NCI-H82 (cell line): ENCODE data around the gene PLEKHA5.
A peak's percentile ranks its signal among the peaks of the same experiment; 100 is the strongest.

Source experiments
- DNase-seq: peaks from one replicate; lab custom pipeline; 2025; lab: John Stamatoyannopoulos, UW

Gene PLEKHA5

DNA sequence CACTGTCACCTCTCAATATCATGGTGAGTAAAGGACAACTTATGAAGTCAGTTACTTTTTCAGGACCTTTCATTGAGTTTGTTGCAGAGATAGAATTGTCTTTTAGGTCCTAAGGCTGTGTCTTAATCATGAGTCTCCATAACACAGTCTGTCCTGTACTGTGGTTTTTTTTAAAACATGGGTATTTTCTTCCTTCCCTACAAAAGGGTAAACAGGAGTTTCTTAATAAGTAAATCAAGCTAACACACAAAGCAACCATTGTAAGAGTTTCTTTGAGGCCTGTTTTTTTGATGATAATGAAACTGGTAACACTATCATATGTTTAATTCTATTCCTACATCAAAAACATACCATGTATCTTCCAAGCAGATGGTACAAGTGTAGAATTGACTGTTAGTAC lies 101.4 kb downstream of the PLEKHA5 start:
- no peak for DNase-seq

DNA sequence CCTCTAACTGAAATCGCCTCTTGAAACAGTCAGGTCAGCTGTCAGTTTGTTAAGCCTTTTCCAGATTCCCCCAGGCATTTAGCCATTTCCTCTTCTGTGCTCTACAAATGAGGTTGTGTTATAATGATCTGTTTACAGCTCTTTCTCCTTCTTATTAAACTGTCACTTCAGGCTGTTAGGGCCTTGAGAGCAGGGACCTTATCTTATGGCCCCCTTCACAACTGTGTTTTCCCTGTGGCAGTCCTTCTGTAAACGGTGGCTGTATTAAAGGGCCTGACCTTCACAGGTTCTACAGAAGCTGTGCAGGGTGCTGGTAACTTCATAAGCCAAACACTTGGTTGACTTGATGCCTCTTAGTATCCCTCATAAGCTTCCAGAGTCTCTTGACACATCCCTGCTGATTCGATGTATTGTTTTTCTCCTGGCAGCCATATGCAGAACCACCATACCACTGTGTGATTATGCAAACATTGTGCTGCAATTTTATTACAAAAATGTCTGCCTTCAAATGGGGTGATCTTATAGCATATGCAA lies 104.7 kb downstream of the PLEKHA5 start:
- DNase-seq: peak; percentile 39

DNA sequence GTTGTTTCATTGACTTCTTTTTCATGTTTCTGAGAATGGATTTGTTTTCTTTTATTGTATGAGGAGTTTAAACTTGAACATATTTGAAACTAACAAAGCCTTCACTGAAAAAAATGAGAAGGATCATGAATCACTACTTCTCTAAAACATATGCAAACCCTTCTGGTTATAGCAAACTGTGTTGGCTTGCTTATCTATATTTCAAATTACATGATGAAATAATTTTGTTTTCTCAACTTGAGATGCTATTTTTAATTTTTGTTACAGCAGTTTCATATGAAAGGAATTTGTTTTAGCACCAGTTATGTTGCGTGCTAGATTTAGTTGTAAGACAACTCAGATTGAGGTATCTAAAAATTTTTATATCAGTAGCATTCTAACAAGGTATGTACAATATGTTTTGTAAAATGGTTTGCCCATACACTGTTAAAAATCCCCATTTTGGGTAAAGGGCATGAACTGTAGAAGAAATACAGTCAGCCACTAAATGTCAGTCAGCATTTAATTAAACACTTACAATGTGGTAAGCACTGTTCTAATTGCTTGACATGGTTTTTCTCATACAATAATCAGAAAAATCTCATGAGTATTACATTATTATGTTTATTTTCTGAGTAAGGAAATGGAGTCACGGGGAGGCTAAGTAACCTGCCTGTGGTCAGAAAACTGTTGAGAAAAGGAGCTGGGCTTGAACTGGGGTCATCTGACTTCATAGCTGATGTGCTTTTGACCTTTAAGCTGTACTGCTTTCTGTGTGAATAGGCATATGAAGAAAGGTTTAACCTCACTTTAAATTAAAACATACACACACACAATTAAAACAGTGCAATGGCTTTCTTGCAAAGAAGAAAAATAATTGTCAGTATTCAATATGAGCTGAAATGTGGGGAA lies 105.7 kb downstream of the PLEKHA5 start:
- no peak for DNase-seq

DNA sequence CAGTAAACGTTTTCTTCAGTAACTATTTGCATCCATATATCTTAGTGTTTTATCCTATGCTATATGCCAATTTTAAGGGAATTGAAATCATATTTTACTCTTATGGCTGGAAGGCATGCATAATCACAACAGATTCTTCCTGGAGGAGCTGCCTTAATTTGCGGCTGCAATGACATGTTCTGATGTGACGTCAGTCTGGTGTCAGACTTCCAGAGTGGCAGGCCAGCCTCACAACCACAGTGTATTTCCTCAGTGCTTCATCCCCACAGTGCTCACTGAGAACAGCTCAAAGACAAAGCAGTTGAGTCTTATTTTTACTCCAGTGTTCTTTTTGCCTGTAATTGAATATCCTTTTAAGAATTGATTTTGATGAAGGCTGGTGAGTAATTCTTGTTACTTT lies 107.1 kb downstream of the PLEKHA5 start:
- DNase-seq: peak; percentile 20

DNA sequence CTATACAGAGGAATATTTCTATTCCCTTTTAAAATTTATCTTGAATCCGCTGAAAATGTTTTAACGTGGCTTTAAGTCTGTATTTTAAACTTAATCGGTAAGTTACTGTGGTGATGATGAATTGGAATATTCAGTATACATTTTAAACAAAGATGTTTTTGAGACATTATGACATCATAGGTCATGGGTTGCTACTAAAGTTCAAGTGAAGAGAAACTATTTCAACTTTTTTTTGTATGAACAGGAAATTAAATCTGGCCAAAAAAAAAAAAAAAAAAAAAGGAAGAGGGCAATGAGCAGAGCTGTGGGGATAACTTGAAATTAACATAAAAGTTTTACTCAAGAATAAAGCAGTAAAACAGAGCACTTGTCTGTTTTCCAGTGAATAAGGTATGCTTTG lies 109.0 kb downstream of the PLEKHA5 start:
- no peak for DNase-seq

DNA sequence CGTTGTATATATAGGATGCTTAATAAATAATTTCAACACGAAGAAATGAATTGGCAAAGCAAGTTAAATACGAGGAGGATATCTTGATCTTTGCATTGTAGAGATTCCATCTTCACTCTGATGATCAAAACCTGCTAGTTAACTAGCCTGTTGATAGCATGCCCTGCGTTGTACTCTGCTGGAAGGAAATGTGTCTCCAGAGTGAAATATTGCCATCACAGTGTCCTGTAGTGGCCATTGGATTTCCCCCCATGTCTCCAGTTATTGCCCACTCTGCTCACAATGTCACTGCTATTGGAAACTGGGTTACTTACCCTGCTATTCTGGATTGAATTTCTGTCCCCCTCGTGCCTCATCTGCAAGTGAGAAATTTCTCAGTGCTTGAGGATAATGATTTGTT lies 109.6 kb downstream of the PLEKHA5 start:
- no peak for DNase-seq

DNA sequence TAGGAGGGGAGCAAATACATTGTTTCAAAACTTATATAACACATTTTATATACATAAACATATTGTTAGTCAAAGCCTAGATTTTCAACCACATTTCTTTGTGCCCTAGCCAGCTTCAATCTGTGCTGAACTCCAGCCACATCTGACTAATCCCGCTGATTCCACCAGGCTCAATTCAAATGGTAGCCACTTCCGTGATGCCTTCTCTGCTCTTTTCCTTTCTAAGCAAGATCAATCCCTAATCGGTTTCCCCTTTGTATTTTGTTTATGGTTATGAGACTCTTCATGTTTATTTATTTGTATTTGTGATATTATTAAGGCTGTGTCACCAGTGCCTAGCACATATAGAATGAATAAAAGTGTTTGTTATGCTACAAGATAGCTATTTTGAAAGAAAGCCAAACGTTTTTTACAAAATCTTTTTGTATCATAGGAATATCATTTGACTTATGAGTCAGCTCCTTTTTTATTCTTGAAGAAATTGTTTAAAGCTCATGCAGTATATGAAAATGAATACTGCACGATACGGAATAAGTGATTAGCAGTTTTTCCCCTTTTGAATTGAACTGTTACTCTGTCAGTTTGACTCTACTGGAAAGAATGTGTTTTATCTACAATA lies 110.2 kb downstream of the PLEKHA5 start:
- DNase-seq: peak; percentile 42

DNA sequence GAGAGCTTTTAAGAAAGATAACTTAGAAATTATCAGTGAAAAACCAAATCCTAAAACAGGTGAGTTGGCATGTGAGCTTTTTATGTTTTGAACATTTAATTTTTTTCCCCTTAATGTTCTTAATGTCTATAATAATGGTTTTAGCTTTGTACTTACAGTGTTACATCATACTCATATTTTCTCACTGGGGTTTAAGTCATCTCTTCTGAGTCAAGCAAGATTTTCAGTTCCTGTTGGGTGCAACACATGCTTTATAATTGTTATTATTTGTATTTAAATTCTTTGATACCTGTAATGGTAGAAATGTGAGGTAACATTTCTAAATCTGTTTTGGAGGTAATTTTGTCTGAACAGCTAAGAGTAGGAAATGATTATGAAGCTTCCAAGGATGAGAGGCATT lies 113.0 kb downstream of the PLEKHA5 start:
- no peak for DNase-seq

DNA sequence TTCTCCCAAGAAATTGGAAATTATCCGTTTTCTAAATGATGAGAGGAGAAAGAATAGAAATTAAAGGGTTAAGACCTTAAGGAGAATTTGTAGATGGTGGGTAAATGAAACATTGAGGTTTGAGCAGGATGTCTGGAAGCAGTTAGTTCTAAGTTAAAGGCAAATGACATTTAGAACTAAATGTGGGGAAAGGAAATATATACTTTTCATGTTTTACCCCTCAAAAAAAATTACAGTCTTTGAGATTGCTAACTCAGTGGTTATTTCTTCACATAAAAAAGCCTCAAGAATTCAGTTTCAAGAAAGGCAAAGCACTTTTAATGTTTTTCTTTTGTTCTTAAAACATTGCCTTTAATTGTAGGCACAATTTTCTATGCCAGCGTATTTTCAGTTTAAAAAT lies 114.0 kb downstream of the PLEKHA5 start:
- no peak for DNase-seq

DNA sequence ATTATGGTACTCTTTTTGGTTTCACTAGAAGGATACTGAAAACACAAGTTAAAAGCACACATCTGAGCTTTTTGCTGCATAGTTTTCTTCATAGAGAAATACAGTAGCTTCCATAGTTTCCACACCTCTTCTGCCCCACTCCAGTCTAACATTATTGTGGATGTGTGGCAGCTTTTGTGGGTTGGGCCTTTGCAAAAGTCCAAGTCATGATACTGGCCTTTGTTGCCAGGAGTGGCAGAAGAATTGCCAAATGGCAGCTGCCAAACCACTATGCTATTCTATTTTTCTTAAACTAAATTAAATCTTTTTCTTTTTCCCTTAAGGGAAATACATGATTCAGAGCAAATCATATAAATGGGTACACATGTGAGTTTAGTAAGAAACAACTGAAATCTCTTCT lies 114.8 kb downstream of the PLEKHA5 start:
- DNase-seq: no peak

DNA sequence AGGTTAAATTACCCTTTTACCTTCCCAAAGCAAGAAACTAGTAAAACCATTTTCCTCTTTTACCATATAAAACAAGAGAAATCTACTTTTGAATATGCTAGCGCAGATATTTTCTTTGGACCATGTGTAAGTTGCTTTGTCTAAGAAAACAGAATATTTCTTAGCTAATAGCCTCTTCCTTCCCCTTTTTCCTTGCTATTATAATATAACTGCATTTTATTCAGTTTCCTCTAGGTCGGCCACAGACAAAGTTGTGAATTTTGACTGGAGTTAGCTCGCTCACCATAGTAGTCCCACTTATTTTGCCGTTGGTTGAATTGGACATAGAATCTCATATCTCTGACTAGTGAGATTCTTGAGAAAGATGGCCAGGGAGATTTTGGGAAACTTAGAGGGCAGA lies 115.6 kb downstream of the PLEKHA5 start:
- DNase-seq: no peak

DNA sequence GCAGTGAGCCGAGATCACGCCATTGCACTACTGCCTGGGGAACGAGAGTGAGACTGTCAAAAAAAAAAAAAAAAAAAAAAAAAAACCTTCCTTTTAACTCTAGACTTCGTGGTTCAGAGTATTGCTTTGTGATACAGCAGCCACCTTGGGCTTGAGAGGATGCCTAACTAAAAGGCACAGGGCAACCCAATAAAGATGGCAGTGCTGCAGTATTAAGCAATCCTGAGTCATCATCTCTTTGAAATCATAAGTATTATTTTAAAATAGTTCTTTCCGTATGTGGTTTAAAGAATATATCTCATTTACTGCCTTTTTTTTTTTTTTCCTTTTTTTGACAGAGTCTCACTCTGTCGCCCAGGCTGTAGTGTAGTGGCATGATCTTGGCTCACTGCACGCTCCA lies 116.1 kb downstream of the PLEKHA5 start:
- no peak for DNase-seq

DNA sequence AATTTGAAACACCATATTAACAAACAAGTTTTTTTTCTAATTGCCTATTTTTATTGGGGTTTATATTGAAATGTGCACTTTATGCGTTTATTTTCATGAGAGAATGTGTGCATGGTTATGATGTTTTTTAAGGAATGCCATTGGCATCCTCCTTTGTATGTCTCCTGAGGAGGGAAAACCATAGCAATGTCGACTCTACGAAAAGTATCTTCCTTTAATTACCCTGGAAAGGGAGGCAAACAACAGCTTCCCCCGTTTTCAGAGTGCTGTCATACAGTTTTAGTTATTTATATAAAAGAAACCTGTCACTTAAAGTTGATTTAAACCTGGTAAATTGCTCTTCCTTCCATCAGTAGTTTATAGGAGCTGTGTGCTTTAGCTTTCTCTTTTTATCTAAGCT lies 117.4 kb downstream of the PLEKHA5 start:
- no peak for DNase-seq

DNA sequence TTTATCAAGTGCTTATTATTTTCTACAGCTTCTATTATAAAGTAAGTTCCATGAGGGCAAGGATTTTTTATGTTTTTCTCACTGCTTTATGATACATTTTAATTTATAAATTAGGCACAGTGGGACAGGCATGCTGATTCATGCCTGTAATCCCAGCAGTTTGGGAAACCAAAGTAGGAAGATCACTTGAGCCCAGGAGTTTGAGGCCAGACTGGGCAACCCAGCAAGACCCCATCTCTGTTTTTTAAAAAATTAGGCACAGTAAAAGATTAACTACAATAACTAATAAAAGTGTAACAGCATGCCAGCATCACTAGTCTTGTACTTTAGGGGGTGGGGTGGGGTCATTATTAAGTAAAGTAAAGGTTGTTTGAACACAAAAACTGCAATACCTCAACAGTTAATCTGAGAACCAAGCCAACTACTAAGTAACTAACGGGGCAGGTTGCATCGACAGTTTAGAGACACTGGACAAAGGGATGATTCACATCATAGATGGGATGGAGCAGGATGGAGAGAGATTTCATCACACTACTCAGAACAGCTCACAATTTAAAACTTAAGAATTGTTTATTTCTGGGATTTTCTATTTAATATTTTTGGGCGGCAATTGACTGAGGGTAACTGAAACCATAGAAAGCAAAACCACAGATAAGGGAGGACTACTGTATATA lies 119.5 kb downstream of the PLEKHA5 start:
- no peak for DNase-seq

DNA sequence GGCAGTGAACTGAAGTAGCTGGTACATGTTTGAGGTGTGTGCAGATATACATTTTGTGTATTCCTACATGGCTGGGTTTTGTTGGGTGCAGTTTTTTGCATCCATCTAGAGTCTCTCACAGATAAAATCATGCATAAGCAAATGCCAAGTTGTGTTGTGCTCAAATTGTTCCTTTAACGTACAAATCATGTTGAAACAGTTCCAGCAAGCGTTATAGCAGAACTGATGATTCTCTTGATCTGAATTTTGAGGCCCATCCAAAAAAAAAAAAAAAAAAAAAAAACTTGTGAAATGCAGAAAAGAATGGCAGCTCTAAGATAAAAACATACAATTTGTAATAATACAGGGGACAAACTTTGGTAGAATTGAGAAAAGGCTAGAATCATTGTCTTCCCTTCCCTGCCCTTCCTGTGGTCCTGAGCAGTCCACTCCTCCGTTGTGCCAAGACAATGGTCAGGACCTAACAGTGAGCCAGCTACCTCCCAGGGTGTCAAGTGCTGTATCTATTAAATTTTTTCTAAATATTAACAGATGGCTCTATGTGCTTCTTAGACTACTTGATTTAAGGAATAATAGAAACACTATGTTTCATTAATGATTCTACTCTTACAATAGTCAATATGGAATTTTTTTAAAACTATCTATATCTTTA lies 122.1 kb downstream of the PLEKHA5 start:
- no peak for DNase-seq

DNA sequence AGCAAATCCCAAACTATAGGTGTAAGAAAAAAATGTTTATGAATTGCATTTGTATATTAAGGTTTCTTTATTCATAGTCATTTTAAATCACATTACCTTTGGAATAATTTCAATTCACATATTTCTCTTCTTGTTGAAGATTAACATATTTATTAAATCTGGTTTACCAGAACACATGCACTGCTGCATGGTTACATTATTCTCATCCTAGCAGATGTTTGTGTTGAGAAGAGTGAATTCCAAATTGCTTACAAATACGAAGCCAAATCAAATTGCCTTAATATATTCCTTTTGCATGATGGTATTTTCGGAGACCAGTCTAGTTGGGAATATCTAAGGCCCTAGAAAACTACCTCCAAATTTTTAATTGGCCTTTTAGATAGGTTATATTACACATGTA lies 130.6 kb downstream of the PLEKHA5 start:
- DNase-seq: no peak

DNA sequence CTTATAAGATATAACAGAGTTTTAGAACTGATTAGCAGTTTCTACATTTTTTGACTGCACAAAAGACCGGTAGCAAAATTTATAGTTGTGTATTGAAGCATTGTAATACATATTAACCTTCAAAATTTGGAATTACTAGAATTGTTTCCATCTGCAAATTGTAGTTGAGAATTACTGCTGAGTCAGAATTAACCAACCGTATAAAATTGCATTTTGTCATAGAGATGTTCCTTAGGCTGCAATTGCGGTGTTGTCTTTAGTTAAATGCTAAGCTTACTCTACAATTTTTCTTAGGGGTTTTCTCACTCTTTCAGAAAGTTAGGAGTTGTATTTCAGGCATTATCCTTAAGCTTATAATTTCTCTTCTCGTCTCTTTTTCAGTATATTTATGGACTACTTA lies 132.2 kb downstream of the PLEKHA5 start:
- no peak for DNase-seq

DNA sequence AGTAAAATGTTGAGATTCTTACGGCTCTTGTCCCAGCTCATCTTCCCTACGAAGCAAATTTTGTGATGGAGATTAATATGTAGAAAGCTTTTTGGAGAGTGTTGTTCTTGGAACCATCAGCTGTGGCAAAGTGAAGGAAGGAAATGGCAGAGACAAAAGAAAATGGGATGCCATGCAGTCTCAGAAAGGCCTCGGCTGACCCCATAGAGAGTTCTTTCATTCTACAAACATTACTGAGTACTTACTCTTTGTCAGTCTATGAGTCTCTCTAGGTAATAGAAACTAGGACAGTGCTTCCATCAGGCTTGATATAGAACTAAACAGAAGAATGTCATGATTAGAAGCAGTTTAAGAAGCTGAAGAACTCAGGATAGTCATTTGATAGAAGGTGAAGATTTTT lies 134.1 kb downstream of the PLEKHA5 start:
- no peak for DNase-seq

DNA sequence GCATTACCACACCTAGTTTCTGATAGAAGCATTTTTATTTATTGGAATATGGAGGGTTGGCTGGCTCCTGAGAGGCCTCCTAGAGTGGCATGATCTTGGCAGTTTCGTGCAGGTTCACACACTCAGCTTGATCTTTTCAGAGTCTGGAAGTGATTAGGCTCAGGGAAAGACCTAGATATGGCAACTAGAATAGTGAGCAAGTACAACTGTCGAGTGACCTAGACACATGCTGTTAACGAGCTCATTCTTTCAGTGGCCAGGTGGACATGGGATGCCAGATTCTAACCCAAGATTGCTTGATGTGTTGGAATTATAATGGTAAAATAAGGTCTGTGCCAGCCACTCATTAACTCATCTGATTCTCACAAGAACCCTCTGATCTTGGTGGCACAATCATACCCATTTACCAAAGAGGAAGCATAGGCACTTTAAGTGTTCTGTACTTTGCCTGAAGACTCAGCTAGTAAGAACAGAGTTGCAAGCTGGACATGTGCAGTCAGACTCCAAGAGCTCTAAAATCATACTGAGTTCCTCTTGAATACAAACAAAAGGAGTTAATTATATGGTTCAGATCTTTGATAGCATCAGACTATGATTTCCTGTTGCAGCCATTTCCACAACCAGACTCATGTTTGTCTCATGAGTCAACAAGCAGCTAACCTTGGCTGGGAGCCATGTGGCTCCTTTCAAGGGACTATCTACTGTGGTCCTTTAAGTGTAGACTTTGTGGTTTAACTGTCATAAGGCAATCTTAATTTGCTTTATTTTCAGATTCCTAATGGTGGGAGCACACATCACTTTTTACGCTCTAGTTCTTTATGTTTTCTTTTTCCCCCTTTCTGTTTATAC lies 144.2 kb downstream of the PLEKHA5 start:
- no peak for DNase-seq

DNA sequence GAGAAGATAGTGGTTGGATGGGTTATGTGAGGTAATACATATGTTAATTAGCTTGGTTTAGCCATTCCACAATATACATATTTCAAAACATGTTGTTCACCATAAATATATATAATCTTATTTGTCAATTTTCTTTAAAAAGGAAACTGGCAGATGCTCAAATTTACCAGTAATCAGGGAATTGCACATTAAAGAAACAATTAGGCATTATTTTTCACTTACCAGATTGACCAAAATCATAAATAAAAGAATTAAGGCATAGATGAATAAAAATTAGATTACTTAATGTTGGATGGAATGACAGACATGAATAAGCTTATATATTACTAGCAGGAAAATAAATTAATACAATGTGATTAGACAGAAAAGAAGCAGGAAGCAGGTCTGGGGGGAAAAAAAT lies 147.2 kb downstream of the PLEKHA5 start:
- DNase-seq: no peak

DNA sequence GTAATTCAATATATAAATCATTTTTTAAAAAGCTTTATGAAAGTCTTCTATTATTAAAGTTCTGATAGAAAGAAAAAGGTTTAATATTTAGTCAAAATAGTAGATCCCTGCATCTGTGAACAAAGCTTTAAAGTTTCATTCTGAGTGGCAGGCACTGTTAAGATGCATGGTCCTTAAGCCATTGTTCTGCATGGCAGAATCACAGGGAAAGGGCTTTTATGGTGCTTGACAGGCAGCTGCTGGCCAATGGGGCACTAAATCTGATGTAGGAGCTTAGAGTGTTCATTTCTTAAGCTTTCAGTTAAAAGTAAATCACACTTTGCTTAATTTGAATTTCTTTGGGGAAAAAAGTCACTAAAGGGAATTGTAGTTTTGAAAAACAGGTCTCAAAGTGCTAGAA lies 148.2 kb downstream of the PLEKHA5 start:
- DNase-seq: peak; percentile 30
